HepG2 (cell line): ENCODE measurements around the gene CAMKK1. TPM values are rescaled to one million over a fixed set of nuclear protein-coding genes. Genes with fewer than 3 reads are reported as not detected.

Source experiments
- ATAC-seq: fragments of 200-7000 bp; cut with Tn5 transposase; 3 replicates; pipeline ENCODE4 v1.9.1; 2020; ENCODE audit warnings: mild to moderate bottlenecking, moderate library complexity
- BruUV-seq: library from RNA; stranded (reverse); fragments of 400-500 nt; replicated peaks from 2 replicates; lab custom pipeline; 2021; lab: Mats Ljungman, UMichigan
- CTCF ChIA-PET: fragments of 300-600 bp; formaldehyde crosslinking; extraction: SDS; loops from one replicate; lab custom pipeline; 2021; ENCODE audit warnings: low total read pairs, inconsistent platforms, low intra/inter-chr PET ratio; lab: Yijun Ruan, JAX
- POLR2A ChIA-PET: fragments of 350-600 bp; sonication (Branson Sonifier 250); formaldehyde crosslinking; loops from one replicate; lab custom pipeline; 2020; ENCODE audit warnings: antibody characterized with exemption, inconsistent platforms; lab: Yijun Ruan, JAX
- DNase-seq: peaks from one replicate; pipeline ENCODE4 v3.0.0-alpha.2; 2015; ENCODE audit warnings: low spot score
- FAIRE-seq: peaks from 3 replicates; lab custom pipeline; 2011; peaks lifted over from hg19 to GRCh38; lab: Jason Lieb, UNC
- H2AFZ ChIP-seq: one replicate; pipeline ENCODE4 v1.6.1; 2011; ENCODE audit warnings: low read length, inconsistent platforms
- H3K27ac ChIP-seq: fragments of 300-600 bp; 3 replicates; pipeline ENCODE4 v1.8.0; 2011; ENCODE audit warnings: mixed run types, mild to moderate bottlenecking, mixed read lengths, low read length, inconsistent platforms; ENCODE audit not compliant: insufficient read depth; ENCODE audit errors: extremely low read length
- H3K27me3 ChIP-seq, 2 experiments: fragments of 200-600 bp in 1 of 2; 2 replicates in 1 of 2; 3 replicates in 1 of 2; pipeline versions ENCODE4 v1.6.0 to v1.8.0; 2011; ENCODE audit warnings: low read length in 2 of 2, mild to moderate bottlenecking in 2 of 2, moderate library complexity in 2 of 2, inconsistent platforms in 1 of 2; ENCODE audit not compliant: insufficient read depth in 2 of 2, control insufficient read depth in 1 of 2
- H3K36me3 ChIP-seq, 2 experiments: fragments of 200-600 bp in 1 of 2; replicated peaks in 1 of 2; 2 replicates in 1 of 2; 3 replicates in 1 of 2; pipeline versions ENCODE4 v1.5.1 to v1.8.0; 2011; ENCODE audit warnings: low read length in 2 of 2, inconsistent platforms in 1 of 2; ENCODE audit not compliant: insufficient read depth in 2 of 2, control insufficient read depth in 1 of 2
- H3K4me1 ChIP-seq: 2 replicates; pipeline ENCODE4 v1.5.1; 2012; ENCODE audit warnings: low read length, inconsistent platforms; ENCODE audit not compliant: insufficient read depth
- H3K4me2 ChIP-seq: 2 replicates; pipeline ENCODE4 v1.6.0; 2011; ENCODE audit warnings: low read depth, low read length, inconsistent platforms
- H3K4me3 ChIP-seq, 3 experiments: fragments of 200-600 bp in 1 of 3; sonication (generic), shearing (Covaris generic) in 1 of 3; replicated peaks in 1 of 3; 2 replicates each; pipeline ENCODE4 v1.5.1; 2011 to 2016; ENCODE audit warnings: low read length in 3 of 3, inconsistent platforms in 2 of 3, low read depth in 2 of 3, mild to moderate bottlenecking in 2 of 3, control low read depth in 1 of 3, mixed read lengths in 1 of 3; ENCODE audit not compliant: insufficient read depth in 1 of 3
- H3K79me2 ChIP-seq: one replicate; pipeline ENCODE4 v1.6.1; 2011; ENCODE audit warnings: low read length, inconsistent platforms; ENCODE audit not compliant: insufficient read depth
- H3K9ac ChIP-seq: 2 replicates; pipeline ENCODE4 v1.6.0; 2011; ENCODE audit warnings: mild to moderate bottlenecking, low read depth, low read length, inconsistent platforms; ENCODE audit not compliant: insufficient read depth
- H3K9me3 ChIP-seq: 2 replicates; pipeline ENCODE4 v1.5.1; 2012; ENCODE audit warnings: mild to moderate bottlenecking, low read length
- H4K20me1 ChIP-seq: 2 replicates; pipeline ENCODE4 v1.6.0; 2011; ENCODE audit warnings: inconsistent platforms, mild to moderate bottlenecking, low read length, moderate library complexity; ENCODE audit not compliant: insufficient read depth
- AGO2 ChIP-seq: fragments of 200-400 bp; formaldehyde crosslinking; optimal IDR thresholded peaks from 2 replicates; pipeline ENCODE3; 2017; ENCODE audit warnings: mild to moderate bottlenecking, low read depth, low read length, moderate library complexity
- MZF1 ChIP-seq: sonication (generic); formaldehyde crosslinking; IDR thresholded peaks from 2 replicates; pipeline ENCODE4 v1.8.1; 2023; ENCODE audit warnings: mild to moderate bottlenecking, missing genetic modification reagents, borderline replicate concordance
- NR2F1 ChIP-seq, 2 experiments: fragments of 450-650 bp in 1 of 2; formaldehyde crosslinking in 1 of 2; IDR thresholded peaks; 2 replicates each; pipeline versions ENCODE4 v1.5.0 to v1.6.1; 2016 to 2020; ENCODE audit warnings: mild to moderate bottlenecking in 1 of 2, missing compliant biosample characterization in 1 of 2, missing genetic modification reagents in 1 of 2, moderate library complexity in 1 of 2
- PAXIP1 ChIP-seq: sonication (generic); formaldehyde crosslinking; conservative IDR thresholded peaks from 2 replicates; pipeline ENCODE4 v1.4.0; 2020; ENCODE audit warnings: mild to moderate bottlenecking, missing genetic modification reagents, moderate library complexity
- PCBP2 ChIP-seq: fragments of 200-400 bp; formaldehyde crosslinking; optimal IDR thresholded peaks from 2 replicates; pipeline ENCODE3; 2018; ENCODE audit warnings: low read length, low read depth; ENCODE audit not compliant: poor library complexity, severe bottlenecking
- TAF1 ChIP-seq: sonication (generic); formaldehyde crosslinking; IDR thresholded peaks from 2 replicates; pipeline ENCODE4 v1.4.0; 2020; ENCODE audit warnings: missing genetic modification reagents
- YEATS4 ChIP-seq: sonication (generic); formaldehyde crosslinking; IDR thresholded peaks from 2 replicates; pipeline ENCODE4 v1.4.0; 2020; ENCODE audit warnings: missing genetic modification reagents, borderline replicate concordance
- ZNF530 ChIP-seq: sonication (generic); formaldehyde crosslinking; IDR thresholded peaks from 2 replicates; pipeline ENCODE4 v1.5.0; 2020; ENCODE audit warnings: low read depth, mild to moderate bottlenecking, missing genetic modification reagents
- ZNF557 ChIP-seq: sonication (generic); formaldehyde crosslinking; IDR thresholded peaks from 2 replicates; pipeline ENCODE4 v1.4.0; 2020; ENCODE audit warnings: missing genetic modification reagents
- ZNF713 ChIP-seq: sonication (generic); formaldehyde crosslinking; IDR thresholded peaks from 2 replicates; pipeline ENCODE4 v1.4.0; 2020; ENCODE audit warnings: mild to moderate bottlenecking, missing genetic modification reagents
- WGBS: methylation state at CpG from one replicate; pipeline ENCODE4 v1.1.6; 2017; ENCODE audit warnings: low lambda C conversion rate; 5-methylcytosine and 5-hydroxymethylcytosine counted together
- in situ Hi-C: cut with HindIII; loops from 2 replicates; pipeline ENCODE4 v1.10.0; 2017; ENCODE audit warnings: low pct_unique_long_range_greater_than_20kb; ENCODE audit not compliant: extremely low pct_ligation_motif_present
- intact Hi-C: fragments of 100-400 bp; cut with micrococcal nuclease; formaldehyde crosslinking; loops from one replicate; pipeline ENCODE4 v1.10.0; 2022; ENCODE audit not compliant: unreplicated experiment
- polyA plus RNA-seq, 8 experiments: library from polyadenylated mRNA; depleted of rRNA in 3 of 8; stranded (reverse) in 7 of 8; unstranded in 1 of 8; fragments of >200 nt; fragmentation: Illumina TruSeq in 4 of 8; extraction: Trizol in 4 of 8; gene quantifications; 2 replicates each; pipeline versions ENCODE4 v1.2.1 to v1.2.3, GENCODE V29; 2011 to 2016; ENCODE audit warnings: low read depth in 4 of 8, missing spikeins in 1 of 8, mixed read lengths in 1 of 8; ENCODE audit not compliant: insufficient read depth in 1 of 8
- total RNA-seq, 5 experiments: library from RNA; depleted of rRNA; stranded (reverse); fragments of >200 nt; fragmentation: Illumina TruSeq; extraction: Trizol; gene quantifications; 2 replicates each; pipeline ENCODE4 v1.2.3, GENCODE V29; 2016; ENCODE audit warnings: low read depth in 1 of 5
- TF ChIP-seq, protein P1 (sequence below): conservative IDR thresholded peaks from 2 replicates; pipeline ENCODE4 v1.6.1; 2018; ENCODE audit warnings: missing genetic modification reagents

CAMKK1 gene
- total and polyA plus RNA-seq, 2 of the 13 experiments (the other 11 are each of a cell fraction or from before 2014, with no cell fraction given), result 1.5 to 1.6 TPM

GRCh38 chr17:3890082-3890877 lies 2.6 kb downstream of the CAMKK1 start:
- no TSS peak for BruUV-seq
- 77% methylated on average over 14 of the region's 22 CpGs for WGBS
- POLR2A ChIA-PET, result interaction anchor here (1.7 kb wide), 1 partner anchor 45 kb away, joined by 3 read pairs; no protein-coding TSS in a partner anchor
- Histone ChIP-seq H3K9ac (no peak overlapping the region), H3K27me3 (no peaks in the 10 kb centered on the region), H3K4me1 (peaks cover 25% of the 10 kb centered on the region), H3K27ac (no peak overlapping the region), H3K4me3 (no peak overlapping the region), H3K9me3 (no peaks in the 10 kb centered on the region), H3K79me2 (no peaks in the 10 kb centered on the region), H3K36me3 (no peaks in the 10 kb centered on the region), H4K20me1 (no peaks in the 10 kb centered on the region)
- CTCF ChIA-PET, result no interaction called here
- FAIRE-seq (no peak), ATAC-seq (no peak)
- in situ Hi-C loops, result no loop called here
- intact Hi-C loops, result no loop called here
- TF ChIP-seq PAXIP1 (no peak), YEATS4 (CRISPR knock-in tag) (no peak), NR2F1 (CRISPR knock-in tag; IDR thresholded peaks at IDR 0.05) (no peak), ZNF713 (CRISPR knock-in tag) (no peak), PCBP2 (no peak), ZNF530 (no peak), TAF1 (CRISPR knock-in tag) (no peak), AGO2 (no peak), MZF1 (CRISPR knock-in tag) (no peak), ZNF557 (no peak)
- TF ChIP-seq, protein P1, sequence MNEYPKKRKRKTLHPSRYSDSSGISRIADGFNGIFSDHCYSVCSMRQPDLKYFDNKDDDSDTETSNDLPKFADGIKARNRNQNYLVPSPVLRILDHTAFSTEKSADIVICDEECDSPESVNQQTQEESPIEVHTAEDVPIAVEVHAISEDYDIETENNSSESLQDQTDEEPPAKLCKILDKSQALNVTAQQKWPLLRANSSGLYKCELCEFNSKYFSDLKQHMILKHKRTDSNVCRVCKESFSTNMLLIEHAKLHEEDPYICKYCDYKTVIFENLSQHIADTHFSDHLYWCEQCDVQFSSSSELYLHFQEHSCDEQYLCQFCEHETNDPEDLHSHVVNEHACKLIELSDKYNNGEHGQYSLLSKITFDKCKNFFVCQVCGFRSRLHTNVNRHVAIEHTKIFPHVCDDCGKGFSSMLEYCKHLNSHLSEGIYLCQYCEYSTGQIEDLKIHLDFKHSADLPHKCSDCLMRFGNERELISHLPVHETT (CRISPR knock-in tag), result no peak
- TF ChIP-seq, all 625 proteins: peak for 0
- H2AFZ ChIP-seq, result no peak overlapping the region
- no peak for DNase-seq
- no peak overlapping the region for H3K4me2 ChIP-seq
